GM19452 (cell line): ENCODE data around the gene MAP3K2.
"Not testable (repeated sequence)": the region's sequence is repeated elsewhere in the genome, so short reads cannot be mapped to it uniquely, and the experiment has no call there.

Experiments used
- ATAC-seq: cut with Tn5 transposase; IDR thresholded peaks from one replicate; pipeline ENCODE4 v1.9.1; 2021; ENCODE audit not compliant: unreplicated experiment

MAP3K2 gene

DNA sequence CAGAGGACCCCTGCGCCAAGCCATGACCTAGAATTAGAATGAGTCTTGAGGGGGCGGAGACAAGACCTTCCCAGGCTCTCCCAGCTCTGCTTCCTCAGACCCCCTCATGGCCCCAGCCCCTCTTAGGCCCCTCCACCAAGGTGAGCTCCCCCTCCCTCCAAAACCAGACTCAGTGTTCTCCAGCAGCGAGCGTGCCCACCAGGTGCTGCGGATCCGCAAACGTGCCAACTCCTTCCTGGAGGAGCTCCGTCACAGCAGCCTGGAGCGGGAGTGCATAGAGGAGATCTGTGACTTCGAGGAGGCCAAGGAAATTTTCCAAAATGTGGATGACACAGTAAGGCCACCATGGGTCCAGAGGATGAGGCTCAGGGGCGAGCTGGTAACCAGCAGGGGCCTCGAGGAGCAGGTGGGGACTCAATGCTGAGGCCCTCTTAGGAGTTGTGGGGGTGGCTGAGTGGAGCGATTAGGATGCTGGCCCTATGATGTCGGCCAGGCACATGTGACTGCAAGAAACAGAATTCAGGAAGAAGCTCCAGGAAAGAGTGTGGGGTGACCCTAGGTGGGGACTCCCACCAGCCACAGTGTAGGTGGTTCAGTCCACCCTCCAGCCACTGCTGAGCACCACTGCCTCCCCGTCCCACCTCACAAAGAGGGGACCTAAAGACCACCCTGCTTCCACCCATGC, 33.5 kb upstream of the MAP3K2 start:
- no peak for ATAC-seq

DNA sequence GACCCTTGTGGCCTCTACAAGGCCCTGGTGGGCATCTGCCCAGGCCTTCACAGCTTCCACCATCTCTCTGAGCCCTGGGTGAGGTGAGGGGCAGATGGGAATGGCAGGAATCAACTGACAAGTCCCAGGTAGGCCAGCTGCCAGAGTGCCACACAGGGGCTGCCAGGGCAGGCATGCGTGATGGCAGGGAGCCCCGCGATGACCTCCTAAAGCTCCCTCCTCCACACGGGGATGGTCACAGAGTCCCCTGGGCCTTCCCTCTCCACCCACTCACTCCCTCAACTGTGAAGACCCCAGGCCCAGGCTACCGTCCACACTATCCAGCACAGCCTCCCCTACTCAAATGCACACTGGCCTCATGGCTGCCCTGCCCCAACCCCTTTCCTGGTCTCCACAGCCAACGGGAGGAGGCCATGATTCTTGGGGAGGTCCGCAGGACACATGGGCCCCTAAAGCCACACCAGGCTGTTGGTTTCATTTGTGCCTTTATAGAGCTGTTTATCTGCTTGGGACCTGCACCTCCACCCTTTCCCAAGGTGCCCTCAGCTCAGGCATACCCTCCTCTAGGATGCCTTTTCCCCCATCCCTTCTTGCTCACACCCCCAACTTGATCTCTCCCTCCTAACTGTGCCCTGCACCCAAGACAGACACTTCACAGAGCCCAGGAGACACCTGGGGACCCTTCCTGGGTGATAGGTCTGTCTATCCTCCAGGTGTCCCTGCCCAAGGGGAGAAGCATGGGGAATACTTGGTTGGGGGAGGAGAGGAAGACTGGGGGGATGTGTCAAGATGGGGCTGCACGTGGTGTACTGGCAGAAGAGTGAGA, 32.5 kb upstream of the MAP3K2 start:
- no peak for ATAC-seq

- ATAC-seq = no peak
These were observed 31.8 kb upstream of the MAP3K2 start for GRCh38 chr2:127419448-127420038.

- no peak for ATAC-seq
These were observed 31.3 kb upstream of the MAP3K2 start for GRCh38 chr2:127419112-127419430.

DNA sequence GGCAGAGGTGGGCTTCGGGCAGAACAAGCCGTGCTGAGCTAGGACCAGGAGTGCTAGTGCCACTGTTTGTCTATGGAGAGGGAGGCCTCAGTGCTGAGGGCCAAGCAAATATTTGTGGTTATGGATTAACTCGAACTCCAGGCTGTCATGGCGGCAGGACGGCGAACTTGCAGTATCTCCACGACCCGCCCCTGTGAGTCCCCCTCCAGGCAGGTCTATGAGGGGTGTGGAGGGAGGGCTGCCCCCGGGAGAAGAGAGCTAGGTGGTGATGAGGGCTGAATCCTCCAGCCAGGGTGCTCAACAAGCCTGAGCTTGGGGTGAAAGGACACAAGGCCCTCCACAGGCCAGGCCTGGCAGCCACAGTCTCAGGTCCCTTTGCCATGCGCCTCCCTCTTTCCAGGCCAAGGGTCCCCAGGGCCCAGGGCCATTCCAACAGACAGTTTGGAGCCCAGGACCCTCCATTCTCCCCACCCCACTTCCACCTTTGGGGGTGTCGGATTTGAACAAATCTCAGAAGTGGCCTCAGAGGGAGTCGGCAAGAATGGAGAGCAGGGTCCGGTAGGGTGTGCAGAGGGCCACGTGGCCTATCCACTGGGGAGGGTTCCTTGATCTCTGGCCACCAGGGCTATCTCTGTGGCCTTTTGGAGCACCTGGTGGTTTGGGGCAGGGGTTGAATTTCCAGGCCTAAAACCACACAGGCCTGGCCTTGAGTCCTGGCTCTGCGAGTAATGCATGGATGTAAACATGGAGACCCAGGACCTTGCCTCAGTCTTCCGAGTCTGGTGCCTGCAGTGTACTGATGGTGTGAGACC, 30.7 kb upstream of the MAP3K2 start, which contains the start of gene PROC:
Gene PROC (plus strand): TSS at position 128 of the 812 bp plus-strand sequence. CDS start 1,516 bp downstream, outside the sequence.
- ATAC-seq = no peak

DNA sequence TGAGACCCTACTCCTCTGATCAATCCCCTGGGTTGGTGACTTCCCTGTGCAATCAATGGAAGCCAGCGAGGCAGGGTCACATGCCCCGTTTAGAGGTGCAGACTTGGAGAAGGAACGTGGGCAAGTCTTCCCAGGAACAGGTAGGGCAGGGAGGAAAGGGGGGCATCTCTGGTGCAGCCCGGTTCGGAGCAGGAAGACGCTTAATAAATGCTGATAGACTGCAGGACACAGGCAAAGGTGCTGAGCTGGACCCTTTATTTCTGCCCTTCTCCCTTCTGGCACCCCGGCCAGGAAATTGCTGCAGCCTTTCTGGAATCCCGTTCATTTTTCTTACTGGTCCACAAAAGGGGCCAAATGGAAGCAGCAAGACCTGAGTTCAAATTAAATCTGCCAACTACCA, 29.6 kb upstream of the MAP3K2 start:
- ATAC-seq = no peak

DNA sequence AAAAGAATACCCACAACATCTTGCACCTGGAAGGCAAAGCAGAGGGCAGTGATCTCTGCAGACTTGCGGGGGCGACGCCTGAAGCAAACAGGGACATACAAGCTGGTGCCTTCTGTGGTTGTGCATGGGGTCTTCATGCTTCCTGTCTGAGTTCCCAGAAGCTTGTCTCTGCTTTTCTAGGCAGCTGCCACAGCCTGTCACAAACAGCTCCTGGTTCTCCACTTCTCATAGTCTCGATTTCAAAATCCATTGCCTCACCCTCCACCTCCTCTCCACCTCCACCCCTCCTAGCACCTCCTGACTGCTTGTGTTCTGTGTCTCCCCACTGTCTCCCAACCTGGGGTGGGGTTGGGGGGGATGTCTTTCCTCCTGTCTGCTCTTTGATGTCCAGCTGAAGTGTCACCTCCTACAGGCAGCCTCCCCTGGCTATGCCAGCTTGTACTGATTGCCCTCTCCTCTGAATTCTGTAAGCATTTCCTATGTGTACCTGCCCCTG, 28.8 kb upstream of the MAP3K2 start:
- no peak for ATAC-seq

DNA sequence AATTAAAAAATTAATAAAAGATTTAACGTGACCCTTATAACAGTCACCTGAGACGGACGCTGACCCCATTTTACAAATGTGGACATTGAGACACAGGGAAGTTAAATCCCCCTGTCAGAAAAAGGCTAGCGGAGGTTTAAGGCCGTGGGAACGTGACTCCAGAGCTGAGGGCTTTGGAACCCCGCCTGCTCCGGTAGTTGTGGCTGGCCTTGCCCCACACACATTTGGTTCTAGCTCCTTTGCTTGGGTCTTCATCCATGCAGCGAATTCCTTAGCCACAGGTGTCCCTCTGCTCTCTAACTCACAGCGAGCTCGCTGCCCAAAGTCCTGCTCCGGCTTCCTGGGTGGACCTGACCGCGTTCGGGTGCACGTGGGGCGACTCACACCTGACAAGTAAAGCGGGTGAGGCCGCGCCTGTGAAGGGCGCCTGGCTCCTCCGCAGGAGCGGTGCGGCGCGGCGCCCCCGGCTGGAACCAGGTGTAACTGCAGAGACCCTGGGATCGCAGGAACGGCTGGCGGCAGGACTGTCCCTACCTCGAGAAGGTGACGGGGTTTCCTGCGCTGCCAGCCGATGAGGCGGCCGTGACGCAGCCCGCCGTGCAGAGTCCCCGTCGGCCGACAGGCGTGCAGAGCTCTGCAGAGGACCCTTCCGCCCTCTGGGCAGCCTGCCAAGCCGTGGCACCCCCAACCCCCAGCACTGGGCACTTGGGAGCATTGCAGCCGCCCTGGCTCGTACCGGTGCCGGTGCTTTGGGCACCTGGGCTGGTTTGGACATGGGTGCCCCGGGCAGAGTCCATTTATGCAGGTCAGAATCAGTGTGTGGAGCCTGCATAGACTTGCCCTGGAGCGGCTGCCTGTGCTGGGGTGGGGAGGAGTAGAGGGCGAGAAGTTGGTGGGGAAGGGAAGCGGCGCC, 28.1 kb upstream of the MAP3K2 start:
- ATAC-seq = peak; percentile 73

- ATAC-seq = no peak
These were observed 27.1 kb upstream of the MAP3K2 start for GRCh38 chr2:127414638-127415592.

- ATAC-seq = no peak
These were observed 26.2 kb upstream of the MAP3K2 start for GRCh38 chr2:127413782-127414637.

GRCh38 chr2:127413200-127413599, 25.4 kb upstream of the MAP3K2 start:
- no peak for ATAC-seq

DNA sequence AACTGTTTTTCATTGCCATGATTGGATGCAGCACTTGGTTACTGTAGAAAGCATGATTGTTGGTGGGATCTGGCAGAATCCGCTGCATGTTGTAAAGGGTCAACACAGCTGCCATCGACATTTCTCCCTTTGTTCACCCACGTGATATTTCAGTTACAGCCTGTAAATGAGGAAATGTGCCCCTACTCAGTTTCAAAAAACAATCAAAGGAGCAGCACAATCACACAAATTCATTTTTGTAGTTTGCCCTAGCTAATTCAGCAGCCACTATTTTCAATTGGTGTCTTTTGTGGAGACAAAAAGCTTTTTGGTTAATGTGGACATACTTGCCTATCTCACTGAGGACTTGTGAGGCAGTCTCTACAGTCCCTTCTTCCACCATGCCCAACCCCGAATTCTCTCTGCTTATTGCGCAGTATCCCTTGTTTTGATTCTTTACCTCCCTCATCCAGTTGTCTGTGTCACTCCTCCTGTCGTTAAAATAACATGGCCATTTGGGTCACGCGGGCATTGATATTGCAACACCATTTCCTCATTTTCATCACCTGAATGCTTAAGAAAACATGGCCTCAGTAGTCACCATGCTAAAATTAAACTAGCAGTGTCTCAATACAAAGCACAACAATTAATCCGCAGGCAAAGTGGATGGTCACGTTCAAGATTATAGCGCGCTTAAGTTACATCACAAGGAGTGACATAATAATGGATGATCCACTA, 24.0 kb upstream of the MAP3K2 start:
- no peak for ATAC-seq

DNA sequence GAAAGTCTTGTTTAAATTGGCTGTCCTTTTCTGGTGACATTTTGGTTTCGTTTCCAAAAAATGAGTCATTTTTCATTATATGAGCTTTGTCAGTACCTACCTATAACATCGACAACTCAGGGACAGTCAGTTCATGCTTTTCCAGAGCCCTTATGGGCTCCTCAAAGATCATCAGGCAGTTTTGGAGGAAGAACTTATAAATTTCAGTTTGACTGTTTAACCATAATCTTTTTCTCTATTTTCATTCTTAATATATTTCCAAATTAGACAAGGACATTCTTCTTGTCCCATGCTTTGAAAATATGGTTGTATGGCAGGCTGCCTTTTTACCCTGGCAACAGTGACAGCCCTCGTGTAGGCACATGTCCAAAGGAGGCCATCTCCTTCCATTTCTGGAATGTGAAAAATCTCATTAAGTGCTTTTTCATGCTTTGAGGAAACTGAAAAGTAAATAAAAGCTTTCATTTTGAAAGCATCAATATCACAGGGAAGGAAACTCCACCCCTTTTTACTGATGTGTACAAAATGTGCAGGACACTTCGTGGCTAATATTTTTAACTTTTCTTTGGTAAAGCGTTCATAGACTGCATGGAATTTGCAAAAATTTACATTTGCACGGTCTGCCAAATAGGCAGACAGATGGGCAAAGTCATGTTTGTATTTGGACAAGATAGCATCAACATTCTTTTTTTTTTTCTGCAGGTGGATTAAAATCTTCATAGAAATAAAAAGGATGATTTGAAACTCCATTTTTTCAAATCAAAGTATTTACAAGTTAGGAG, 23.3 kb upstream of the MAP3K2 start:
- peak; percentile 50 for ATAC-seq

- not testable (repeated sequence) for ATAC-seq
These were observed 21.9 kb upstream of the MAP3K2 start for GRCh38 chr2:127409716-127410115.

- ATAC-seq = no peak
These were observed 21.0 kb upstream of the MAP3K2 start for GRCh38 chr2:127408807-127409099.

DNA sequence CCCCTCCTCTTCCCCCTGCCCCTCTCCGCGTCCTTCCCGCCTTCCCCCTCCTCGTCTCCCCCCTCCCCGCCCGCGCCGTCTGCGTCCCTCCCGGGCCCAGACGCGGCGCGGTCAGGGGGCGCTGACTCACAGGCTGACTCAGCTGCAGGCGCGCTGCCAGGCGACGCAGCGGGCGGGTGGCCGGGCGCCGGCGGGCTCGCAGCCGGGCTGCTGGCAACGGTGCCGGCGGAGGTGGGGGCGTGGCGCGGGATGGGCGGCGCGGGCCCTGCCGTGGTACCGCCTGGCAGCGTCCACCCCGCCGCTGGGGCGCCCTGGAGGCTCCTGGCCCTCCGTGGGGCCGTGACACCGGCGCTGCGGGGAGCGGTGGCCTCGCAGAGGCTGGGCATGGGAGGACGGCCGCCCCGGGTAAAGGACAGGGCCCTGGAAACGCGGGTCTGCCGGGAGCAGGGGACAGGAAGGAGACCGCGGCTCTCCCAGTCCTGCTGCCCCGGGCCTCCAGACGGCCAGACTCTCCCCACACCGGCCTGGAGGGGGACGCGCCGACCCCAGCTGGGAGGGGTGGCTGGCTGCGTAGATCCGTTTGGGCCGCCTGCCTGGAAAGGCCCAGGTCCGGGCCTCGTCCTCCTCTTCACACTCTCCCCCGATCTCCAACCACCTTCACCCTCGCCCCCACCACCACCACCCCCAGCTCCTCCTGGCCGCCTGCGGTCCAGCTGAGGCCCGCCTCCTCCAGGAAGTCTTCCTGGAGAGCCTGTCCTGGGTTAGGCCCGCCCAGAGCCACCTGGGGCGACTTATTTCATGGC, 20.4 kb upstream of the MAP3K2 start:
- ATAC-seq = peak; percentile 66
